Measurements from ENCODE around the gene LCLAT1. TPM values are rescaled to one million over a fixed set of nuclear protein-coding genes. Genes with fewer than 3 reads are reported as not detected.

Gene LCLAT1
- total RNA-seq, 2 experiments from 2014 or later: 8.3 to 10.2 TPM

- no peak for DNase-seq
- POLR2A ChIA-PET: interaction anchor here (0.6 kb wide), 1 partner anchor 456 kb away, joined by 3 read pairs; no protein-coding TSS in a partner anchor
- Histone ChIP-seq H3K9me3 (ENCODE audit: control insufficient read depth in 1 of 2, insufficient read depth in 1 of 2, low read length in 2 of 2) (peaks cover 13 to 31% of the 10 kb centered on the region in 2 experiments), H3K4me1 (ENCODE audit: insufficient read depth, low read length) (no peaks in the 10 kb centered on the region), H3K27ac (ENCODE audit: low read depth in 1 of 2, low read length in 2 of 2) (no peak overlapping the region), H3K36me3 (ENCODE audit: insufficient read depth, low read length) (peaks cover 15% of the 10 kb centered on the region), H3K4me3 (ENCODE audit: low read length) (no peak overlapping the region), H3K27me3 (ENCODE audit: control insufficient read depth in 1 of 2, insufficient read depth in 2 of 2, low read length in 2 of 2) (no peaks in the 10 kb centered on the region)
- TF ChIP-seq CTCF (IDR thresholded peaks at IDR 0.05): no peak
- Mint-ChIP-seq H3K4me3 (no peak overlapping the region), H3K4me1 (ENCODE audit: low read depth) (no peaks in the 10 kb centered on the region), H3K9me3 (peaks cover 9% of the 10 kb centered on the region), H3K27ac (no peak overlapping the region), H3K36me3 (ENCODE audit: low read depth) (peaks cover 93% of the 10 kb centered on the region), H3K27me3 (no peaks in the 10 kb centered on the region)
- intact Hi-C loops (cut with DNase I, micrococcal nuclease): no loop called here
- CTCF ChIA-PET: interaction anchor here (0.9 to 1.2 kb wide), 2 partner anchors 9 to 18 kb away, joined by 3 read pairs; no protein-coding TSS in a partner anchor
- no peak for ATAC-seq (ENCODE audit: poor library complexity)
Measured at GRCh38 chr2:30522421-30522820, 75.4 kb downstream of the LCLAT1 start.

DNA sequence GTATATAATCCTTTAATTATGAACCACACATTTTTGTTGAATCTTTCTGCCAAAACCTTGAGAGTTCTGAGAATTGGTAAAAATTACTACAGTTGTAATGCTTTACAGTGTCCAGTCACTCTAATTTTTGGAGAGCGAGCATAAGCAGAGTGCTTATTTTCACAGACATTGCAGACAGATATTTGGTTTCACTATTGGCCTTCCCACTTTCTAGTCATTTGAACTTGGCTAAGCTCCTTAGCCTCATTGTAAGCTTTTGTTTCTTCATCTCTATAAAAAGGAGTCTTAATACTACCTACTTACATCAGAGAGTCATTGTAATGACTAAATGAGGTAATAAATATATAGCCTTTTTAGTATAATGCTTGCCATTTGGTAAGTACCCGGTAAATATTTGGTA is 80.4 kb downstream of the LCLAT1 start:
- no peaks in the 10 kb centered on the region for H3K4me1 Mint-ChIP-seq (ENCODE audit: low read depth)
- H3K36me3 ChIP-seq (ENCODE audit: insufficient read depth, low read length): peaks cover 6% of the 10 kb centered on the region
- H3K4me3 ChIP-seq (ENCODE audit: low read length): no peak overlapping the region
- peaks cover 3 to 13% of the 10 kb centered on the region in 2 experiments for H3K9me3 ChIP-seq (ENCODE audit: control insufficient read depth in 1 of 2, insufficient read depth in 1 of 2, low read length in 2 of 2)
- CTCF ChIA-PET: interaction anchor here (1.5 kb wide), 1 partner anchor 23 kb away, joined by 3 read pairs; no protein-coding TSS in a partner anchor
- TF ChIP-seq CTCF (IDR thresholded peaks at IDR 0.05): no peak
- no peaks in the 10 kb centered on the region for H3K27me3 ChIP-seq (ENCODE audit: control insufficient read depth in 1 of 2, insufficient read depth in 2 of 2, low read length in 2 of 2)
- no peak overlapping the region for H3K4me3 Mint-ChIP-seq
- peaks cover 69% of the 10 kb centered on the region for H3K36me3 Mint-ChIP-seq (ENCODE audit: low read depth)
- H3K27ac ChIP-seq (ENCODE audit: low read depth in 1 of 2, low read length in 2 of 2): no peak overlapping the region
- peaks cover 4% of the 10 kb centered on the region for H3K9me3 Mint-ChIP-seq
- no peak overlapping the region for H3K27ac Mint-ChIP-seq
- H3K27me3 Mint-ChIP-seq: no peaks in the 10 kb centered on the region
- intact Hi-C loops (cut with DNase I, micrococcal nuclease): no loop called here
- no peak for ATAC-seq (ENCODE audit: poor library complexity)
- POLR2A ChIA-PET: no interaction called here
- H3K4me1 ChIP-seq (ENCODE audit: insufficient read depth, low read length): no peaks in the 10 kb centered on the region
- no peak for DNase-seq

- Mint-ChIP-seq H3K27ac (no peak overlapping the region), H3K27me3 (no peaks in the 10 kb centered on the region), H3K4me1 (ENCODE audit: low read depth) (no peaks in the 10 kb centered on the region), H3K9me3 (peaks cover 4% of the 10 kb centered on the region), H3K36me3 (ENCODE audit: low read depth) (peaks cover 69% of the 10 kb centered on the region), H3K4me3 (no peak overlapping the region)
- no peak for TF ChIP-seq CTCF (IDR thresholded peaks at IDR 0.05)
- Histone ChIP-seq H3K27ac (ENCODE audit: low read depth in 1 of 2, low read length in 2 of 2) (no peak overlapping the region), H3K4me1 (ENCODE audit: insufficient read depth, low read length) (no peaks in the 10 kb centered on the region), H3K27me3 (ENCODE audit: control insufficient read depth in 1 of 2, insufficient read depth in 2 of 2, low read length in 2 of 2) (no peaks in the 10 kb centered on the region), H3K9me3 (ENCODE audit: control insufficient read depth in 1 of 2, insufficient read depth in 1 of 2, low read length in 2 of 2) (peaks cover 3 to 13% of the 10 kb centered on the region in 2 experiments), H3K4me3 (ENCODE audit: low read length) (no peak overlapping the region), H3K36me3 (ENCODE audit: insufficient read depth, low read length) (peaks cover 8% of the 10 kb centered on the region)
- ChIA-PET CTCF (no interaction called here), POLR2A (no interaction called here)
- intact Hi-C loops (cut with DNase I, micrococcal nuclease): no loop called here
- no peak for ATAC-seq (ENCODE audit: poor library complexity)
- no peak for DNase-seq
Measured at GRCh38 chr2:30527859-30528258, 80.8 kb downstream of the LCLAT1 start.

Data from CD4-positive, alpha-beta T cell (primary cell).